Lower leg skin (tissue), 4 donors: ENCODE measurements around the gene MAPK12. TPM values are rescaled to one million over a fixed set of nuclear protein-coding genes. Genes with fewer than 3 reads are reported as not detected.

Experiments used
- DNase-seq, 2 donors: peaks; one replicate each; pipeline ENCODE4 v3.0.0-alpha.2; 2019; ENCODE audit warnings: low spot score in 2 of 2
- H3K4me3 ChIP-seq: fragments of 200-600 bp; sonication (generic); 2 replicates; pipeline ENCODE4 v1.5.1; 2017; ENCODE audit warnings: mild to moderate bottlenecking, low read depth; ENCODE audit not compliant: poor library complexity, severe bottlenecking
- POLR2A ChIP-seq, 2 donors: fragments of 450-650 bp; IDR thresholded peaks; one replicate each; pipeline ENCODE4 v1.6.1; 2016 to 2017; ENCODE audit warnings: antibody characterized with exemption in 2 of 2, mild to moderate bottlenecking in 1 of 2, moderate library complexity in 1 of 2
- WGBS, 2 donors: methylation state at CpG; one replicate each; pipeline ENCODE4 v1.1.5; 2018; 5-methylcytosine and 5-hydroxymethylcytosine counted together
- intact Hi-C: fragments of 100-400 bp; cut with DNase I; formaldehyde crosslinking; loops from one replicate; pipeline ENCODE4 v1.15.0; 2023; ENCODE audit warnings: low total_unique reads
- total RNA-seq, 4 donors: library from RNA; depleted of rRNA; stranded (reverse); fragments of >200 nt; gene quantifications; one replicate each; pipeline ENCODE4 v1.1.0, GENCODE V29; 2016
- TF ChIP-seq, protein P1 (sequence below), 3 donors: fragments of 450-650 bp; IDR thresholded peaks; one replicate each; pipeline ENCODE4 v1.5.1; 2016; ENCODE audit warnings: antibody characterized with exemption in 3 of 3, mild to moderate bottlenecking in 3 of 3, moderate library complexity in 2 of 3

The MAPK12 gene
- total RNA-seq, 4 donors from 2014 or later: 0.99 to 3.5 (median 1.8) TPM

DNA sequence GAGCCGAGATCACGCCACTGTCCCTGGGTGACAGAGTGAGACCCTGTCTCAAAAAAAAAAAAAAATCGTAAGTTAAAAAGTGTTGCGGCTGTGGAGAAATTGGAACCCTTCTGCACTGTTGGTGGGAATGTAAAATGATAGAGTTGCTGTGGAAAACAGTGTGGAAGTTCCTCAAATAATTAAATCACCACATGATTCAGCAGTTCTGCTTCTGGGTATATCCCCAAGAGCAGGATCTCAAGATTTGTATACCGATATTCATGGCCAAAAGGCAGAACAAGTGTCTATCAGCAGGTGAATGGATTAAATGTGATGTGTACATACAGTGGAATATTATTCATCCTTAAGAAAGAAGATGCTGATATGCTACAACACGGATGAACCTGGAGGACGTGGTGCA, 56.9 kb downstream of the MAPK12 start:
- DNase-seq: no peak
- no peak overlapping the region for H3K4me3 ChIP-seq
- WGBS, 2 donors: 89 to 91% methylated on average over 7 of the region's 7 CpGs
- TF ChIP-seq, protein P1, sequence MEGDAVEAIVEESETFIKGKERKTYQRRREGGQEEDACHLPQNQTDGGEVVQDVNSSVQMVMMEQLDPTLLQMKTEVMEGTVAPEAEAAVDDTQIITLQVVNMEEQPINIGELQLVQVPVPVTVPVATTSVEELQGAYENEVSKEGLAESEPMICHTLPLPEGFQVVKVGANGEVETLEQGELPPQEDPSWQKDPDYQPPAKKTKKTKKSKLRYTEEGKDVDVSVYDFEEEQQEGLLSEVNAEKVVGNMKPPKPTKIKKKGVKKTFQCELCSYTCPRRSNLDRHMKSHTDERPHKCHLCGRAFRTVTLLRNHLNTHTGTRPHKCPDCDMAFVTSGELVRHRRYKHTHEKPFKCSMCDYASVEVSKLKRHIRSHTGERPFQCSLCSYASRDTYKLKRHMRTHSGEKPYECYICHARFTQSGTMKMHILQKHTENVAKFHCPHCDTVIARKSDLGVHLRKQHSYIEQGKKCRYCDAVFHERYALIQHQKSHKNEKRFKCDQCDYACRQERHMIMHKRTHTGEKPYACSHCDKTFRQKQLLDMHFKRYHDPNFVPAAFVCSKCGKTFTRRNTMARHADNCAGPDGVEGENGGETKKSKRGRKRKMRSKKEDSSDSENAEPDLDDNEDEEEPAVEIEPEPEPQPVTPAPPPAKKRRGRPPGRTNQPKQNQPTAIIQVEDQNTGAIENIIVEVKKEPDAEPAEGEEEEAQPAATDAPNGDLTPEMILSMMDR (IDR thresholded peaks at IDR 0.05): no peak
- intact Hi-C loops: loop anchor here (10.0 kb wide), 1 partner anchor 50 kb away; no protein-coding TSS in a partner anchor

DNA sequence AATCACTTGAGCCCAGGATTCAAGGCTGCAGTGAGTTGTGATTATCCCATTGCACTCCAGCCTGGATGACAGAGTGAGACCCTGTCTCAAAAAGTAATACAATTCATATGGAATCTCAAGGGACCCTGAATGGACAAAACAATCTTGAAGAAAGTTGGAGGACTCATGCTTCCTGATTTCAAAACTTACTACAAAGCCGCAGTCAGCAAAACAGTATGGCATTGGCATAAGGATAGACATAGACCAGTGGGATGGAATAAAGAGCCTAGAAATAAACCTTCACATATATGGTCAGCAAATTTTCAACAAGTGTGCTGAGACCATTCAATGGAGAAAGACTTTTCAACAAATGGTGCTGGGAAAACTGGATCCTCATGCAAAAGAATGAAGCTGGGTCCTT, 58.2 kb downstream of the MAPK12 start:
- TF ChIP-seq, protein P1 (IDR thresholded peaks at IDR 0.05): no peak
- TF ChIP-seq POLR2A (IDR thresholded peaks at IDR 0.05): no peak
- WGBS, 2 donors: 96 to 98% methylated on average over 1 of the region's 1 CpG
- intact Hi-C loops: loop anchor here (10.0 kb wide), 1 partner anchor 48 kb away; no protein-coding TSS in a partner anchor
- H3K4me3 ChIP-seq: no peak overlapping the region
- no peak for DNase-seq

Other genes with a start within 250 kb of the MAPK12 start
- not detected for gene IL17REL, start 248.9 kb downstream of the MAPK12 start, total RNA-seq
- not detected for gene TTLL8, start 203.4 kb downstream of the MAPK12 start, total RNA-seq
- gene MLC1, start 176.3 kb downstream of the MAPK12 start, total RNA-seq: 1 to 10 TPM in 2 of 4 donors, under 1 TPM in 2; 0.15 to 2.1 (median 1.0) TPM
- 1 to 10 TPM in 2 of 4 donors, under 1 TPM in 1, not detected in 1; 0.13 to 1.7 (median 1.6) TPM for gene MOV10L1, start 171.7 kb downstream of the MAPK12 start, total RNA-seq
- 1 to 10 TPM; 1.4 to 4.3 (median 1.8) TPM for gene PANX2, start 91.0 kb downstream of the MAPK12 start, total RNA-seq
- gene TRABD, start 75.8 kb downstream of the MAPK12 start, total RNA-seq: 10 to 100 TPM; 31.5 to 62.7 (median 46.4) TPM
- gene SELENOO, start 60.7 kb downstream of the MAPK12 start, total RNA-seq: 10 to 100 TPM; 33.3 to 52.3 (median 43.1) TPM
- 10 to 100 TPM; 37.1 to 67.0 (median 52.5) TPM for gene TUBGCP6, start 16.7 kb downstream of the MAPK12 start, total RNA-seq
- gene HDAC10, start 10.4 kb downstream of the MAPK12 start, total RNA-seq: 10 to 100 TPM; 36.4 to 60.7 (median 45.7) TPM
- 1 to 10 TPM in 3 of 4 donors, under 1 TPM in 1; 0.65 to 8.1 (median 2.9) TPM for gene MAPK11, start 8.7 kb upstream of the MAPK12 start, total RNA-seq
- 100 to 1,000 TPM; 105 to 199 (median 155) TPM for gene PLXNB2, start 46.0 kb upstream of the MAPK12 start, total RNA-seq
- gene DENND6B, start 65.3 kb upstream of the MAPK12 start, total RNA-seq: 1 to 10 TPM in 3 of 4 donors, under 1 TPM in 1; 0.97 to 8.8 (median 6.5) TPM
- 10 to 100 TPM; 32.0 to 56.3 (median 50.9) TPM for gene PPP6R2, start 81.6 kb upstream of the MAPK12 start, total RNA-seq
- gene SBF1, start 213.4 kb upstream of the MAPK12 start, total RNA-seq: 100 to 1,000 TPM in 2 of 4 donors, 10 to 100 TPM in 2; 70.8 to 123 (median 87.2) TPM
- gene ADM2, start 219.9 kb upstream of the MAPK12 start, total RNA-seq: under 1 TPM in 3 of 4 donors, not detected in 1; 0.19 to 0.56 (median 0.52) TPM
- gene MIOX, start 225.2 kb upstream of the MAPK12 start, total RNA-seq: not detected
- gene LMF2, start 246.0 kb upstream of the MAPK12 start, total RNA-seq: 10 to 100 TPM; 34.8 to 47.2 (median 38.8) TPM
- 10 to 100 TPM; 40.7 to 54.3 (median 41.5) TPM for gene NCAPH2, start 246.5 kb upstream of the MAPK12 start, total RNA-seq